HepG2 (cell line): Measurements from ENCODE around the gene STOM. TPM values are rescaled to one million over a fixed set of nuclear protein-coding genes. Genes with fewer than 3 reads are reported as not detected.

ENCODE experiments used
- ATF7 ChIP-seq, 2 experiments: fragments of 450-650 bp in 1 of 2; sonication (generic) in 1 of 2; formaldehyde crosslinking in 1 of 2; IDR thresholded peaks; 2 replicates each; pipeline versions ENCODE4 v1.4.0 to v1.6.1; 2016 to 2020; ENCODE audit warnings: antibody characterized with exemption in 1 of 2, mild to moderate bottlenecking in 1 of 2, missing genetic modification reagents in 1 of 2
- BHLHE40 ChIP-seq: IDR thresholded peaks from 2 replicates; pipeline ENCODE4 v1.6.1; 2011; ENCODE audit warnings: low read length, improper control_type of control experiment
- DMAP1 ChIP-seq: IDR thresholded peaks from 2 replicates; pipeline ENCODE4 v1.6.1; 2016
- HDAC1 ChIP-seq: sonication (generic); formaldehyde crosslinking; IDR thresholded peaks from 2 replicates; pipeline ENCODE4 v1.5.1; 2020; ENCODE audit warnings: mild to moderate bottlenecking, missing genetic modification reagents
- ISX ChIP-seq: sonication (generic); formaldehyde crosslinking; conservative IDR thresholded peaks from 2 replicates; pipeline ENCODE4 v1.5.0; 2020; ENCODE audit warnings: missing genetic modification reagents
- KLF13 ChIP-seq: sonication (generic); formaldehyde crosslinking; IDR thresholded peaks from 2 replicates; pipeline ENCODE4 v1.4.0; 2020; ENCODE audit warnings: mild to moderate bottlenecking, missing genetic modification reagents
- MIER3 ChIP-seq: IDR thresholded peaks from 2 replicates; pipeline ENCODE4 v1.6.1; 2016; ENCODE audit warnings: missing compliant biosample characterization, borderline replicate concordance
- MIXL1 ChIP-seq: IDR thresholded peaks from 2 replicates; pipeline ENCODE4 v1.6.1; 2016
- TBX2 ChIP-seq: sonication (generic); formaldehyde crosslinking; IDR thresholded peaks from 2 replicates; pipeline ENCODE4 v1.5.0; 2020; ENCODE audit warnings: missing genetic modification reagents, mild to moderate bottlenecking, borderline replicate concordance
- ZBTB2 ChIP-seq: sonication (generic); formaldehyde crosslinking; IDR thresholded peaks from 2 replicates; pipeline ENCODE4 v1.8.0; 2022; ENCODE audit warnings: low read depth, missing genetic modification reagents
- ZFY ChIP-seq: sonication (generic); formaldehyde crosslinking; IDR thresholded peaks from 2 replicates; pipeline ENCODE4 v1.4.0; 2020; ENCODE audit warnings: missing genetic modification reagents
- ZNF160 ChIP-seq: sonication (generic); formaldehyde crosslinking; IDR thresholded peaks from 2 replicates; pipeline ENCODE4 v1.8.0; 2022; ENCODE audit warnings: mild to moderate bottlenecking, inconsistent platforms, missing genetic modification reagents
- ZNF263 ChIP-seq: sonication (generic); formaldehyde crosslinking; IDR thresholded peaks from 2 replicates; pipeline ENCODE4 v1.4.0; 2020; ENCODE audit warnings: missing genetic modification reagents
- ZNF616 ChIP-seq: sonication (generic); formaldehyde crosslinking; IDR thresholded peaks from 2 replicates; pipeline ENCODE4 v1.5.0; 2020; ENCODE audit warnings: low read depth, mild to moderate bottlenecking, missing genetic modification reagents
- ZNF883 ChIP-seq: sonication (generic); formaldehyde crosslinking; IDR thresholded peaks from 2 replicates; pipeline ENCODE4 v1.5.1; 2020; ENCODE audit warnings: mild to moderate bottlenecking, missing genetic modification reagents; ENCODE audit errors: not compliant biosample characterization
- polyA plus RNA-seq, 8 experiments: library from polyadenylated mRNA; depleted of rRNA in 3 of 8; stranded (reverse) in 7 of 8; unstranded in 1 of 8; fragments of >200 nt; fragmentation: Illumina TruSeq in 4 of 8; extraction: Trizol in 4 of 8; gene quantifications; 2 replicates each; pipeline versions ENCODE4 v1.2.1 to v1.2.3, GENCODE V29; 2011 to 2016; ENCODE audit warnings: low read depth in 4 of 8, missing spikeins in 1 of 8, mixed read lengths in 1 of 8; ENCODE audit not compliant: insufficient read depth in 1 of 8
- total RNA-seq, 5 experiments: library from RNA; depleted of rRNA; stranded (reverse); fragments of >200 nt; fragmentation: Illumina TruSeq; extraction: Trizol; gene quantifications; 2 replicates each; pipeline ENCODE4 v1.2.3, GENCODE V29; 2016; ENCODE audit warnings: low read depth in 1 of 5
- TF ChIP-seq, protein P1 (sequence below): sonication (generic); formaldehyde crosslinking; IDR thresholded peaks from 2 replicates; pipeline ENCODE4 v1.8.0; 2022; ENCODE audit warnings: mild to moderate bottlenecking, missing genetic modification reagents
- TF ChIP-seq, protein P2 (sequence below): sonication (generic); formaldehyde crosslinking; IDR thresholded peaks from 2 replicates; pipeline ENCODE4; 2020; ENCODE audit warnings: missing genetic modification reagents, mild to moderate bottlenecking, borderline replicate concordance
- TF ChIP-seq, protein P3 (sequence below): IDR thresholded peaks from 2 replicates; pipeline ENCODE4 v1.6.1; 2016; ENCODE audit warnings: mild to moderate bottlenecking, missing biosample characterization, missing genetic modification reagents
- TF ChIP-seq, protein P4 (sequence below): sonication (generic); formaldehyde crosslinking; IDR thresholded peaks from 2 replicates; pipeline ENCODE4 v1.4.0; 2020; ENCODE audit warnings: missing genetic modification reagents

Gene STOM
- total and polyA plus RNA-seq, 2 of the 13 experiments (the other 11 are each of a cell fraction or from before 2014, with no cell fraction given) = 43.6 to 165 TPM

DNA sequence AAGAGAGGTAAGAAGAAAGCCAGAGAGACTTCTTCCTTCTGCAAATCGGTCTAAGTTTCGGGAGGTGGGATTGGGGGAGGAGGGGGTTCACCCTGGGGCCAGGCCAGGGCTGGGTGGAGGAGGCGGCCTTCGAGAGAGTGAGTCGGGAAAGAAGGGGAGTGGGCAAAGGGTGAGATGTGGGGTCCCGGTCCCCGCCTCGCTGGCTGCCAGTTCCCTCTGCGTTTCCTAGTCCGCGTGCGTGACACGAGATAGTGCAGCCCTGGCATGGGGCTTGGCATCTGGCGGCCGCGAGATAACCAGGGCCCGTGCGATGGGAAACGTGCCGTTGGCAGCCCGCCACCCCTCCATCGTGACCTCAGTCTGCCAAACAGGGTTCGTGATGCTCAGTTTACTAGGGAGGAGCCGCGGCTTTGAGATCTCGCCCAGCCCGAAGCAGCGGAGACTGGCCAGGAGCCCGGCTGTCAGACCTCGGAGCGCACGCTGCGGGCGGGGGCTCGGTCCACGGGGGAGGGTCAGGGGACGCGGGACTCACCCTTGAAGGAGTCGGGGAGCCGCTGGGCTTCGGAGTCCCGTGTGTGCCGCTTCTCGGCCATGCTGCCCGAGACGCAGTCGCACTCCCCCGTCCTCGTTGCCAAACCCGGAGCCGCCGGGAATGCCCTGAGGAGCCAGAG is at the start of gene STOM (continued):
- TF ChIP-seq ZBTB2 (CRISPR knock-in tag) = no peak
- peak; percentile 54; the same call in 1 of the 2 replicates for TF ChIP-seq DMAP1 (CRISPR knock-in tag)
- TF ChIP-seq ZNF263 (CRISPR knock-in tag) = peak; percentile 49; the same call in 1 of the 2 replicates
- peak; percentile 37 for TF ChIP-seq ZNF883 (CRISPR knock-in tag)
- TF ChIP-seq ZFY (CRISPR knock-in tag) = peak; percentile 57; the same call in 1 of the 2 replicates
- TF ChIP-seq, protein P1, sequence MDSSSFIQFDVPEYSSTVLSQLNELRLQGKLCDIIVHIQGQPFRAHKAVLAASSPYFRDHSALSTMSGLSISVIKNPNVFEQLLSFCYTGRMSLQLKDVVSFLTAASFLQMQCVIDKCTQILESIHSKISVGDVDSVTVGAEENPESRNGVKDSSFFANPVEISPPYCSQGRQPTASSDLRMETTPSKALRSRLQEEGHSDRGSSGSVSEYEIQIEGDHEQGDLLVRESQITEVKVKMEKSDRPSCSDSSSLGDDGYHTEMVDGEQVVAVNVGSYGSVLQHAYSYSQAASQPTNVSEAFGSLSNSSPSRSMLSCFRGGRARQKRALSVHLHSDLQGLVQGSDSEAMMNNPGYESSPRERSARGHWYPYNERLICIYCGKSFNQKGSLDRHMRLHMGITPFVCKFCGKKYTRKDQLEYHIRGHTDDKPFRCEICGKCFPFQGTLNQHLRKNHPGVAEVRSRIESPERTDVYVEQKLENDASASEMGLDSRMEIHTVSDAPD (CRISPR knock-in tag) = 0 out of 2 replicates have a peak, but pooled peaks have one; percentile 23
- TF ChIP-seq ATF7 (IDR thresholded peaks at IDR 0.05) = no peak
- TF ChIP-seq ATF7 (CRISPR knock-in tag; IDR thresholded peaks at IDR 0.05) = no peak
- peak; percentile 62; the same call in 1 of the 2 replicates for TF ChIP-seq BHLHE40
- 0 out of 2 replicates have a peak, but pooled peaks have one; percentile 37 for TF ChIP-seq MIXL1 (CRISPR knock-in tag)
- no peak for TF ChIP-seq MIER3 (CRISPR knock-in tag)
- TF ChIP-seq ZNF160 (CRISPR knock-in tag) = no peak; the same call in 1 of the 2 replicates
- TF ChIP-seq, protein P2, sequence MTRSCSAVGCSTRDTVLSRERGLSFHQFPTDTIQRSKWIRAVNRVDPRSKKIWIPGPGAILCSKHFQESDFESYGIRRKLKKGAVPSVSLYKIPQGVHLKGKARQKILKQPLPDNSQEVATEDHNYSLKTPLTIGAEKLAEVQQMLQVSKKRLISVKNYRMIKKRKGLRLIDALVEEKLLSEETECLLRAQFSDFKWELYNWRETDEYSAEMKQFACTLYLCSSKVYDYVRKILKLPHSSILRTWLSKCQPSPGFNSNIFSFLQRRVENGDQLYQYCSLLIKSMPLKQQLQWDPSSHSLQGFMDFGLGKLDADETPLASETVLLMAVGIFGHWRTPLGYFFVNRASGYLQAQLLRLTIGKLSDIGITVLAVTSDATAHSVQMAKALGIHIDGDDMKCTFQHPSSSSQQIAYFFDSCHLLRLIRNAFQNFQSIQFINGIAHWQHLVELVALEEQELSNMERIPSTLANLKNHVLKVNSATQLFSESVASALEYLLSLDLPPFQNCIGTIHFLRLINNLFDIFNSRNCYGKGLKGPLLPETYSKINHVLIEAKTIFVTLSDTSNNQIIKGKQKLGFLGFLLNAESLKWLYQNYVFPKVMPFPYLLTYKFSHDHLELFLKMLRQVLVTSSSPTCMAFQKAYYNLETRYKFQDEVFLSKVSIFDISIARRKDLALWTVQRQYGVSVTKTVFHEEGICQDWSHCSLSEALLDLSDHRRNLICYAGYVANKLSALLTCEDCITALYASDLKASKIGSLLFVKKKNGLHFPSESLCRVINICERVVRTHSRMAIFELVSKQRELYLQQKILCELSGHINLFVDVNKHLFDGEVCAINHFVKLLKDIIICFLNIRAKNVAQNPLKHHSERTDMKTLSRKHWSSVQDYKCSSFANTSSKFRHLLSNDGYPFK (CRISPR knock-in tag) = peak; percentile 41; the same call in 1 of the 2 replicates
- TF ChIP-seq, protein P3, sequence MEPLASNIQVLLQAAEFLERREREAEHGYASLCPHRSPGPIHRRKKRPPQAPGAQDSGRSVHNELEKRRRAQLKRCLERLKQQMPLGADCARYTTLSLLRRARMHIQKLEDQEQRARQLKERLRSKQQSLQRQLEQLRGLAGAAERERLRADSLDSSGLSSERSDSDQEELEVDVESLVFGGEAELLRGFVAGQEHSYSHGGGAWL = peak; percentile 52; the same call in 1 of the 2 replicates
- TF ChIP-seq ZNF616 (CRISPR knock-in tag) = peak; percentile 70; the same call in 1 of the 2 replicates
- no peak for TF ChIP-seq ISX
- TF ChIP-seq, protein P4, sequence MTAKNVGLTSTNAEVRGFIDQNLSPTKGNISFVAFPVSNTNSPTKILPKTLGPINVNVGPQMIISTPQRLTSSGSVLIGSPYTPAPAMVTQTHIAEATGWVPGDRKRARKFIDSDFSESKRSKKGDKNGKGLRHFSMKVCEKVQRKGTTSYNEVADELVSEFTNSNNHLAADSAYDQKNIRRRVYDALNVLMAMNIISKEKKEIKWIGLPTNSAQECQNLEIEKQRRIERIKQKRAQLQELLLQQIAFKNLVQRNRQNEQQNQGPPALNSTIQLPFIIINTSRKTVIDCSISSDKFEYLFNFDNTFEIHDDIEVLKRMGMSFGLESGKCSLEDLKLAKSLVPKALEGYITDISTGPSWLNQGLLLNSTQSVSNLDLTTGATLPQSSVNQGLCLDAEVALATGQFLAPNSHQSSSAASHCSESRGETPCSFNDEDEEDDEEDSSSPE (CRISPR knock-in tag) = 0 out of 2 replicates have a peak, but pooled peaks have one; percentile 7
- 0 out of 2 replicates have a peak, but pooled peaks have one; percentile 72 for TF ChIP-seq KLF13 (CRISPR knock-in tag)
- peak; percentile 76 for TF ChIP-seq HDAC1 (CRISPR knock-in tag)
- peak; percentile 78; the same call in 1 of the 2 replicates for TF ChIP-seq TBX2 (CRISPR knock-in tag)
